ENCODE data around the gene BLACAT1. TPM values are rescaled to one million over a fixed set of nuclear protein-coding genes. Genes with fewer than 3 reads are reported as not detected.

BLACAT1 gene
- total RNA-seq, 1 donor from 2014 or later, result 3.9 TPM

GRCh38 chr1:205456383-205456867, 580 bp upstream of the BLACAT1 start:
- peak overlapping the region; percentile 16 for H3K4me3 ChIP-seq (ENCODE audit: low read depth, low read length)
- TF ChIP-seq, protein P1, sequence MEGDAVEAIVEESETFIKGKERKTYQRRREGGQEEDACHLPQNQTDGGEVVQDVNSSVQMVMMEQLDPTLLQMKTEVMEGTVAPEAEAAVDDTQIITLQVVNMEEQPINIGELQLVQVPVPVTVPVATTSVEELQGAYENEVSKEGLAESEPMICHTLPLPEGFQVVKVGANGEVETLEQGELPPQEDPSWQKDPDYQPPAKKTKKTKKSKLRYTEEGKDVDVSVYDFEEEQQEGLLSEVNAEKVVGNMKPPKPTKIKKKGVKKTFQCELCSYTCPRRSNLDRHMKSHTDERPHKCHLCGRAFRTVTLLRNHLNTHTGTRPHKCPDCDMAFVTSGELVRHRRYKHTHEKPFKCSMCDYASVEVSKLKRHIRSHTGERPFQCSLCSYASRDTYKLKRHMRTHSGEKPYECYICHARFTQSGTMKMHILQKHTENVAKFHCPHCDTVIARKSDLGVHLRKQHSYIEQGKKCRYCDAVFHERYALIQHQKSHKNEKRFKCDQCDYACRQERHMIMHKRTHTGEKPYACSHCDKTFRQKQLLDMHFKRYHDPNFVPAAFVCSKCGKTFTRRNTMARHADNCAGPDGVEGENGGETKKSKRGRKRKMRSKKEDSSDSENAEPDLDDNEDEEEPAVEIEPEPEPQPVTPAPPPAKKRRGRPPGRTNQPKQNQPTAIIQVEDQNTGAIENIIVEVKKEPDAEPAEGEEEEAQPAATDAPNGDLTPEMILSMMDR (conservative IDR thresholded peaks at IDR 0.05; ENCODE audit: low read depth, low read length), result no peak

GRCh38 chr1:205454903-205455335, 926 bp downstream of the BLACAT1 start:
- H3K4me3 ChIP-seq (ENCODE audit: low read depth, low read length), result no peak overlapping the region
- TF ChIP-seq, protein P1 (conservative IDR thresholded peaks at IDR 0.05; ENCODE audit: low read depth, low read length), result no peak
- DNase-seq (ENCODE audit: low read depth), result no peak

More at GRCh38 chr1:205456383-205456867, 580 bp upstream of the BLACAT1 start:
- no peak for DNase-seq (ENCODE audit: low read depth)

DNA sequence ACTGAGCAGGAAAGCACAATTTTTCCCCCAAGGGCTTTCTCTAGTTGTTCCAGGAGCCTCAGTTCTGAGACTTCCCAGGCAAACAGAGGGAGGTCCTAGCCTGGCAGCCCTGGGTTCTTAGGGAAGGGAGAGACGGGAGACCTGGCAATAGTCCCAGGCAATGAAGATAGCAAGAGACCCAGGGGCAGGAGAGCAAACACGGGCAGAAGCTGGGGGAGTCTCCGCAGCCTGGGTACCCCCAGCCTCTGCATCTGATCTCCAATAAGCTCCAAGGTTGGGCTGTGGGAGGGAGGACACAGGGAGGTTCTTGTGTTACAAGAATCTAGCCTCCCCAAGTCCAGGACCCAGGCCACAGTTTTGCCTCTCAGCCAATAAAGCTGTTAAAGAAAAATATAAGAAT, 2.4 kb downstream of the BLACAT1 start:
- no peak overlapping the region for H3K4me3 ChIP-seq (ENCODE audit: low read depth, low read length)
- no peak for DNase-seq (ENCODE audit: low read depth)
- TF ChIP-seq, protein P1 (conservative IDR thresholded peaks at IDR 0.05; ENCODE audit: low read depth, low read length), result no peak

GRCh38 chr1:205452933-205453332, 2.9 kb downstream of the BLACAT1 start:
- no peak overlapping the region for H3K4me3 ChIP-seq (ENCODE audit: low read depth, low read length)
- TF ChIP-seq, protein P1 (conservative IDR thresholded peaks at IDR 0.05; ENCODE audit: low read depth, low read length), result no peak
- DNase-seq (ENCODE audit: low read depth), result no peak

- TF ChIP-seq, protein P1 (conservative IDR thresholded peaks at IDR 0.05; ENCODE audit: low read depth, low read length), result no peak
- no peak overlapping the region for H3K4me3 ChIP-seq (ENCODE audit: low read depth, low read length)
- no peak for DNase-seq (ENCODE audit: low read depth)
These were observed 3.5 kb downstream of the BLACAT1 start for GRCh38 chr1:205452364-205452763.

- DNase-seq (ENCODE audit: low read depth), result no peak
- TF ChIP-seq, protein P1 (conservative IDR thresholded peaks at IDR 0.05; ENCODE audit: low read depth, low read length), result no peak
- H3K4me3 ChIP-seq (ENCODE audit: low read depth, low read length), result no peak overlapping the region
These were observed 4.1 kb downstream of the BLACAT1 start for GRCh38 chr1:205451759-205452164.

DNA sequence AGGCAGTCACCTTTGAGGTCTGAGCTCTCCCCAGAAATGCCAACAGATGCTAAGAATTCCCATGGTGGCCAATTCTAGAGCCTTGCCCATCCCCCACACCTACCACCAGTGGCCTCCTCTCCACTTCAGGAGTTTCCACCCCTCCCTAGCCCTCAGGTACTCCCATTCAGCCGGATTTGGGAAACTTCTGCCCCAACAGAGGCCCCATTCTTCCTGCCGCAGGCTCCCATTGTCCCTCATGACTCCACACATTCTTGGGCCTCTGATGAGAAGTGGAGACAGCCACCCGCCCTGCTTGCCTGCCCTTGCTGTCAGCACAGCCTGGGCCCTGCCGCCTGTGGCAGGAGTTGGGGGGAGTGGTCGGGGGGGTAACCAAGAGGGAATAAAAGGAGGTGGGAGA, 4.6 kb downstream of the BLACAT1 start:
- H3K4me3 ChIP-seq (ENCODE audit: low read depth, low read length), result no peak overlapping the region
- TF ChIP-seq, protein P1 (conservative IDR thresholded peaks at IDR 0.05; ENCODE audit: low read depth, low read length), result no peak
- no peak for DNase-seq (ENCODE audit: low read depth)

Data from epithelial cell of proximal tubule (primary cell).